Liver (tissue), 9 donors: ENCODE data around the gene CD163L1. TPM values are rescaled to one million over a fixed set of nuclear protein-coding genes. Genes with fewer than 3 reads are reported as not detected.

Experiments used
- DNase-seq: peaks from one replicate; pipeline ENCODE4 v3.0.0-alpha.2; 2017; ENCODE audit warnings: low spot score
- H3K27ac ChIP-seq, 2 donors: one replicate each; pipeline ENCODE4 v1.7.0; 2013; ENCODE audit warnings: inconsistent platforms in 2 of 2, low read length in 2 of 2, control low read depth in 1 of 2, low read depth in 1 of 2, mild to moderate bottlenecking in 1 of 2
- H3K27me3 ChIP-seq, 4 donors: one replicate each; pipeline versions ENCODE4 v1.6.1 to v1.7.0; 2013; ENCODE audit warnings: low read length in 3 of 4, inconsistent platforms in 1 of 4, mild to moderate bottlenecking in 1 of 4, moderate library complexity in 1 of 4; ENCODE audit not compliant: control insufficient read depth in 4 of 4, insufficient read depth in 4 of 4
- H3K36me3 ChIP-seq, 4 donors: one replicate each; pipeline versions ENCODE4 v1.6.1 to v1.7.0; 2013; ENCODE audit warnings: low read length in 3 of 4, mild to moderate bottlenecking in 3 of 4, low read depth in 1 of 4, moderate library complexity in 1 of 4; ENCODE audit not compliant: control insufficient read depth in 4 of 4, insufficient read depth in 3 of 4
- H3K4me1 ChIP-seq, 4 donors: one replicate each; pipeline versions ENCODE4 v1.6.1 to v1.7.0; 2013; ENCODE audit warnings: low read length in 3 of 4, mild to moderate bottlenecking in 3 of 4, moderate library complexity in 1 of 4; ENCODE audit not compliant: control insufficient read depth in 4 of 4, insufficient read depth in 4 of 4
- H3K4me3 ChIP-seq, 3 donors: one replicate each; pipeline versions ENCODE4 v1.6.1 to v1.7.0; 2013; ENCODE audit warnings: low read length in 3 of 3, control low read depth in 1 of 3, low read depth in 1 of 3, mild to moderate bottlenecking in 1 of 3
- H3K9ac ChIP-seq, 2 donors: one replicate each; pipeline ENCODE4 v1.7.0; 2013; ENCODE audit warnings: low read length in 2 of 2, mild to moderate bottlenecking in 2 of 2, moderate library complexity in 2 of 2, control low read depth in 1 of 2, low read depth in 1 of 2
- H3K9me3 ChIP-seq, 4 donors: one replicate each; pipeline versions ENCODE4 v1.6.1 to v1.7.0; 2013; ENCODE audit warnings: low read length in 3 of 4; ENCODE audit not compliant: control insufficient read depth in 4 of 4
- EGR1 ChIP-seq, 2 donors: IDR thresholded peaks; 2 replicates each; pipeline ENCODE4 v1.6.1; 2016 to 2018; ENCODE audit warnings: antibody characterized with exemption in 2 of 2, low read depth in 2 of 2
- FOXA1 ChIP-seq: IDR thresholded peaks from 2 replicates; pipeline ENCODE4 v1.6.1; 2016; ENCODE audit warnings: antibody characterized with exemption
- FOXA2 ChIP-seq: IDR thresholded peaks from 2 replicates; pipeline ENCODE4 v1.6.1; 2016; ENCODE audit warnings: antibody characterized with exemption
- GABPA ChIP-seq, 2 donors: IDR thresholded peaks in 1 of 2; conservative IDR thresholded peaks in 1 of 2; 2 replicates each; pipeline ENCODE4 v1.6.1; 2016; ENCODE audit warnings: antibody characterized with exemption in 2 of 2, mild to moderate bottlenecking in 1 of 2, moderate library complexity in 1 of 2
- HNF4A ChIP-seq, 2 donors: conservative IDR thresholded peaks; 2 replicates each; pipeline ENCODE4 v1.6.1; 2016; ENCODE audit warnings: antibody characterized with exemption in 2 of 2, mild to moderate bottlenecking in 2 of 2
- HNF4G ChIP-seq: IDR thresholded peaks from 2 replicates; pipeline ENCODE4 v1.6.1; 2016; ENCODE audit warnings: antibody characterized with exemption
- JUND ChIP-seq, 2 donors: IDR thresholded peaks; 2 replicates each; pipeline ENCODE4 v1.6.1; 2016; ENCODE audit warnings: antibody characterized with exemption in 2 of 2
- NR2F2 ChIP-seq: IDR thresholded peaks from 2 replicates; pipeline ENCODE4 v1.6.1; 2016; ENCODE audit warnings: antibody characterized with exemption
- RAD21 ChIP-seq, 2 donors: IDR thresholded peaks; 2 replicates each; pipeline ENCODE4 v1.6.1; 2016; ENCODE audit warnings: antibody characterized with exemption in 2 of 2, mild to moderate bottlenecking in 2 of 2
- RXRA ChIP-seq, 2 donors: IDR thresholded peaks; 2 replicates each; pipeline ENCODE4 v1.6.1; 2017 to 2018; ENCODE audit warnings: antibody characterized with exemption in 2 of 2, mild to moderate bottlenecking in 1 of 2
- SP1 ChIP-seq: IDR thresholded peaks from 2 replicates; pipeline ENCODE4 v1.6.1; 2018; ENCODE audit warnings: antibody characterized with exemption, mild to moderate bottlenecking
- YY1 ChIP-seq: IDR thresholded peaks from 2 replicates; pipeline ENCODE4 v1.6.1; 2016; ENCODE audit warnings: antibody characterized with exemption, mild to moderate bottlenecking
- WGBS: extraction: QIAGEN DNeasy Blood & Tissue Kit; methylation state at CpG from one replicate; pipeline ENCODE4 v1.1.7; 2013; 5-methylcytosine and 5-hydroxymethylcytosine counted together
- polyA plus RNA-seq, 2 donors: library from polyadenylated mRNA; stranded (reverse) in 1 of 2; unstranded in 1 of 2; fragments of 200-250 nt in 1 of 2; fragments of >200 nt in 1 of 2; fragmentation: Nextera tagmentation in 1 of 2; extraction: Ambion mirVana in 1 of 2; gene quantifications; one replicate each; pipeline versions ENCODE4 v1.2.1 to v1.2.3, GENCODE V29; 2013 to 2015
- total RNA-seq, 2 donors: library from RNA; depleted of rRNA; stranded (reverse); fragments of >200 nt; gene quantifications; one replicate each; pipeline ENCODE4 v1.2.3, GENCODE V29; 2014
- TF ChIP-seq, protein P1 (sequence below): IDR thresholded peaks from 2 replicates; pipeline ENCODE4 v1.6.1; 2016; ENCODE audit warnings: antibody characterized with exemption
- TF ChIP-seq, protein P2 (sequence below): IDR thresholded peaks from 2 replicates; pipeline ENCODE4 v1.6.1; 2016; ENCODE audit warnings: antibody characterized with exemption
- TF ChIP-seq, protein P3 (sequence below): IDR thresholded peaks from 2 replicates; pipeline ENCODE4 v1.6.1; 2016; ENCODE audit warnings: antibody characterized with exemption
- TF ChIP-seq, protein P4 (sequence below): IDR thresholded peaks from 2 replicates; pipeline ENCODE4 v1.6.1; 2016; ENCODE audit warnings: antibody characterized with exemption, mild to moderate bottlenecking
- TF ChIP-seq, protein P5 (sequence below): fragments of 150-350 bp; IDR thresholded peaks from 2 replicates; pipeline ENCODE4 v1.5.1; 2017; ENCODE audit warnings: improper control_type of control experiment, low read depth, low read length; ENCODE audit not compliant: missing input control
- donor health status: healthy.
- donor health status: healthy.
- donor health status: healthy.
- donor health status: healthy.
- donor health status: healthy.

The CD163L1 gene
- total and polyA plus RNA-seq, 4 donors: 0.31 to 8.4 (median 1.1) TPM

DNA sequence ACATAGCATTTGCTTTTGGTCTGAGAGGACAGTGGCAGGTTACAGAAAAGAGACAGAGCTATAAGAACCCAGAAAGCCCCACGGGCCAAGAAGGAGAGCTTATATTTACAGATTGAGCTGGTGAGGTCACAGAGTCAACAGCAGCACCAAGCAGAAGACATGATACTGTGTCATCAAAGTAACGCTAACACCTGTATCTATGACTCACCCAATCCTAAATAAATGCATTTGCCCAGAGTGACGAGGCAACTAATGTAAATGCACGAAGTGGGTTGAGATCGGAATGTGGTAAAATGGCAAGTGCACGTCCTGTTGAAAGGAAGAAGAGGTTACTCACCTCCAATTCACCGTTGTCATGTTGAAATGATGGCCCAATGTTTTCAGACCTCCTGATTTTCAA, 6.7 kb upstream of the CD163L1 start:
- TF ChIP-seq, protein P1, sequence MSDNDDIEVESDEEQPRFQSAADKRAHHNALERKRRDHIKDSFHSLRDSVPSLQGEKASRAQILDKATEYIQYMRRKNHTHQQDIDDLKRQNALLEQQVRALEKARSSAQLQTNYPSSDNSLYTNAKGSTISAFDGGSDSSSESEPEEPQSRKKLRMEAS: no peak
- TF ChIP-seq GABPA (IDR thresholded peaks at IDR 0.05 in 1 of 2, conservative IDR thresholded peaks at IDR 0.05 in 1 of 2): no peak
- TF ChIP-seq HNF4G: no peak
- no peak for TF ChIP-seq FOXA2
- TF ChIP-seq SP1: no peak
- TF ChIP-seq, protein P2, sequence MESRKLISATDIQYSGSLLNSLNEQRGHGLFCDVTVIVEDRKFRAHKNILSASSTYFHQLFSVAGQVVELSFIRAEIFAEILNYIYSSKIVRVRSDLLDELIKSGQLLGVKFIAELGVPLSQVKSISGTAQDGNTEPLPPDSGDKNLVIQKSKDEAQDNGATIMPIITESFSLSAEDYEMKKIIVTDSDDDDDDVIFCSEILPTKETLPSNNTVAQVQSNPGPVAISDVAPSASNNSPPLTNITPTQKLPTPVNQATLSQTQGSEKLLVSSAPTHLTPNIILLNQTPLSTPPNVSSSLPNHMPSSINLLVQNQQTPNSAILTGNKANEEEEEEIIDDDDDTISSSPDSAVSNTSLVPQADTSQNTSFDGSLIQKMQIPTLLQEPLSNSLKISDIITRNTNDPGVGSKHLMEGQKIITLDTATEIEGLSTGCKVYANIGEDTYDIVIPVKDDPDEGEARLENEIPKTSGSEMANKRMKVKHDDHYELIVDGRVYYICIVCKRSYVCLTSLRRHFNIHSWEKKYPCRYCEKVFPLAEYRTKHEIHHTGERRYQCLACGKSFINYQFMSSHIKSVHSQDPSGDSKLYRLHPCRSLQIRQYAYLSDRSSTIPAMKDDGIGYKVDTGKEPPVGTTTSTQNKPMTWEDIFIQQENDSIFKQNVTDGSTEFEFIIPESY: no peak
- no peak for TF ChIP-seq NR2F2
- TF ChIP-seq EGR1 (IDR thresholded peaks at IDR 0.05; ENCODE audit: low read depth in 2 of 2): no peak
- TF ChIP-seq HNF4A (conservative IDR thresholded peaks at IDR 0.05): no peak
- H3K27ac ChIP-seq: no peak overlapping the region
- no peaks in the 10 kb centered on the region for H3K27me3 ChIP-seq
- no peak for DNase-seq
- H3K9ac ChIP-seq: no peak overlapping the region
- no peaks in the 10 kb centered on the region for H3K9me3 ChIP-seq
- H3K36me3 ChIP-seq: no peaks in the 10 kb centered on the region
- H3K4me3 ChIP-seq: no peak overlapping the region
- 77% methylated on average over 7 of the region's 7 CpGs for WGBS
- H3K4me1 ChIP-seq: no peaks in the 10 kb centered on the region

DNA sequence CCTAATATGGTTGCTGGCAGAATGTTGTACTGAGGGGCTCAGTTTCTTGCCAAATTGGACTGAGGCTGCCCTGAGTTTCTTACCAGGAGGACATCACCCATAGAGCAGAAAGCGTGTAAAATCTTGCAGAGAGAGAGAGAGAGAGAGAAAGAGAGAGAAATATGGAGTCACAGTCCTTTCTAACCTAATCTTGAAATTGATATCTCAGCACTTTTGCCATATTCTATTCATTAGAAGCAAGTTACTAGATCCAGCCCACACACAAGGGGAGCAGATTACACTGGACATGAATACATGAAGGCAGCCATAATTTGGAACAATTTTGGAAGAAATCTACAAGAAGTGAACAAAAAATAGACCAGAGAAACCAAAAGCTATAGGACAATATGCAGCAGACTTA, 4.1 kb upstream of the CD163L1 start:
- Histone ChIP-seq H3K36me3 (no peaks in the 10 kb centered on the region), H3K27me3 (no peaks in the 10 kb centered on the region), H3K4me1 (no peaks in the 10 kb centered on the region), H3K27ac (no peak overlapping the region), H3K9me3 (no peaks in the 10 kb centered on the region), H3K9ac (no peak overlapping the region), H3K4me3 (no peak overlapping the region)
- TF ChIP-seq FOXA2 (no peak), NR2F2 (no peak), RAD21 (IDR thresholded peaks at IDR 0.05) (no peak), JUND (IDR thresholded peaks at IDR 0.05) (no peak), FOXA1 (no peak), HNF4G (no peak), HNF4A (conservative IDR thresholded peaks at IDR 0.05) (no peak), SP1 (no peak), YY1 (no peak), EGR1 (IDR thresholded peaks at IDR 0.05; ENCODE audit: low read depth in 2 of 2) (no peak), RXRA (IDR thresholded peaks at IDR 0.05) (no peak), GABPA (IDR thresholded peaks at IDR 0.05 in 1 of 2, conservative IDR thresholded peaks at IDR 0.05 in 1 of 2) (no peak)
- TF ChIP-seq, protein P3, sequence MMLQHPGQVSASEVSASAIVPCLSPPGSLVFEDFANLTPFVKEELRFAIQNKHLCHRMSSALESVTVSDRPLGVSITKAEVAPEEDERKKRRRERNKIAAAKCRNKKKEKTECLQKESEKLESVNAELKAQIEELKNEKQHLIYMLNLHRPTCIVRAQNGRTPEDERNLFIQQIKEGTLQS: no peak
- TF ChIP-seq, protein P2: no peak
- TF ChIP-seq, protein P4, sequence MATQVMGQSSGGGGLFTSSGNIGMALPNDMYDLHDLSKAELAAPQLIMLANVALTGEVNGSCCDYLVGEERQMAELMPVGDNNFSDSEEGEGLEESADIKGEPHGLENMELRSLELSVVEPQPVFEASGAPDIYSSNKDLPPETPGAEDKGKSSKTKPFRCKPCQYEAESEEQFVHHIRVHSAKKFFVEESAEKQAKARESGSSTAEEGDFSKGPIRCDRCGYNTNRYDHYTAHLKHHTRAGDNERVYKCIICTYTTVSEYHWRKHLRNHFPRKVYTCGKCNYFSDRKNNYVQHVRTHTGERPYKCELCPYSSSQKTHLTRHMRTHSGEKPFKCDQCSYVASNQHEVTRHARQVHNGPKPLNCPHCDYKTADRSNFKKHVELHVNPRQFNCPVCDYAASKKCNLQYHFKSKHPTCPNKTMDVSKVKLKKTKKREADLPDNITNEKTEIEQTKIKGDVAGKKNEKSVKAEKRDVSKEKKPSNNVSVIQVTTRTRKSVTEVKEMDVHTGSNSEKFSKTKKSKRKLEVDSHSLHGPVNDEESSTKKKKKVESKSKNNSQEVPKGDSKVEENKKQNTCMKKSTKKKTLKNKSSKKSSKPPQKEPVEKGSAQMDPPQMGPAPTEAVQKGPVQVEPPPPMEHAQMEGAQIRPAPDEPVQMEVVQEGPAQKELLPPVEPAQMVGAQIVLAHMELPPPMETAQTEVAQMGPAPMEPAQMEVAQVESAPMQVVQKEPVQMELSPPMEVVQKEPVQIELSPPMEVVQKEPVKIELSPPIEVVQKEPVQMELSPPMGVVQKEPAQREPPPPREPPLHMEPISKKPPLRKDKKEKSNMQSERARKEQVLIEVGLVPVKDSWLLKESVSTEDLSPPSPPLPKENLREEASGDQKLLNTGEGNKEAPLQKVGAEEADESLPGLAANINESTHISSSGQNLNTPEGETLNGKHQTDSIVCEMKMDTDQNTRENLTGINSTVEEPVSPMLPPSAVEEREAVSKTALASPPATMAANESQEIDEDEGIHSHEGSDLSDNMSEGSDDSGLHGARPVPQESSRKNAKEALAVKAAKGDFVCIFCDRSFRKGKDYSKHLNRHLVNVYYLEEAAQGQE: no peak
- TF ChIP-seq, protein P5, sequence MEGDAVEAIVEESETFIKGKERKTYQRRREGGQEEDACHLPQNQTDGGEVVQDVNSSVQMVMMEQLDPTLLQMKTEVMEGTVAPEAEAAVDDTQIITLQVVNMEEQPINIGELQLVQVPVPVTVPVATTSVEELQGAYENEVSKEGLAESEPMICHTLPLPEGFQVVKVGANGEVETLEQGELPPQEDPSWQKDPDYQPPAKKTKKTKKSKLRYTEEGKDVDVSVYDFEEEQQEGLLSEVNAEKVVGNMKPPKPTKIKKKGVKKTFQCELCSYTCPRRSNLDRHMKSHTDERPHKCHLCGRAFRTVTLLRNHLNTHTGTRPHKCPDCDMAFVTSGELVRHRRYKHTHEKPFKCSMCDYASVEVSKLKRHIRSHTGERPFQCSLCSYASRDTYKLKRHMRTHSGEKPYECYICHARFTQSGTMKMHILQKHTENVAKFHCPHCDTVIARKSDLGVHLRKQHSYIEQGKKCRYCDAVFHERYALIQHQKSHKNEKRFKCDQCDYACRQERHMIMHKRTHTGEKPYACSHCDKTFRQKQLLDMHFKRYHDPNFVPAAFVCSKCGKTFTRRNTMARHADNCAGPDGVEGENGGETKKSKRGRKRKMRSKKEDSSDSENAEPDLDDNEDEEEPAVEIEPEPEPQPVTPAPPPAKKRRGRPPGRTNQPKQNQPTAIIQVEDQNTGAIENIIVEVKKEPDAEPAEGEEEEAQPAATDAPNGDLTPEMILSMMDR: no peak
- TF ChIP-seq, protein P1: no peak
- 89% methylated on average over 1 of the region's 1 CpG for WGBS
- no peak for DNase-seq
